CD4-positive, CD25-positive, alpha-beta regulatory T cell (primary cell): ENCODE results near the gene DLGAP5. TPM values are rescaled to one million over a fixed set of nuclear protein-coding genes. Genes with fewer than 3 reads are reported as not detected.

Experiments used
- ATAC-seq, 2 donors: fragments of 150-1000 bp; cut with Tn5 transposase; one replicate each; pipeline ENCODE4 v1.10.0; 2021; ENCODE audit warnings: low read depth in 2 of 2, moderate number of reproducible peaks in 2 of 2, moderate library complexity in 1 of 2
- DNase-seq, 3 donors: peaks; one replicate each; pipeline versions ENCODE4 v3.0.0 to v3.0.0-alpha.2; 2012 to 2022; ENCODE audit warnings: mixed read lengths in 1 of 3
- H3K27ac ChIP-seq: one replicate; pipeline ENCODE4 v1.7.0; 2013; ENCODE audit warnings: mild to moderate bottlenecking, low read length; ENCODE audit not compliant: insufficient read depth, poor library complexity, severe bottlenecking
- H3K27me3 ChIP-seq: one replicate; pipeline ENCODE4 v1.7.0; 2013; ENCODE audit warnings: low read length; ENCODE audit not compliant: control insufficient read depth, insufficient read depth
- H3K36me3 ChIP-seq: one replicate; pipeline ENCODE4 v1.7.0; 2013; ENCODE audit warnings: mild to moderate bottlenecking, low read length, moderate library complexity; ENCODE audit not compliant: control insufficient read depth, insufficient read depth
- H3K4me1 ChIP-seq: 2 replicates; pipeline ENCODE4 v1.7.0; 2013; ENCODE audit warnings: mild to moderate bottlenecking, low read length; ENCODE audit not compliant: insufficient read depth, control insufficient read depth, poor library complexity, severe bottlenecking
- H3K4me3 ChIP-seq: one replicate; pipeline ENCODE4 v1.7.0; 2013; ENCODE audit warnings: low read depth, mild to moderate bottlenecking, low read length, moderate library complexity
- H3K9me3 ChIP-seq, 2 experiments: 1 replicate in 1 of 2; 2 replicates in 1 of 2; pipeline ENCODE4 v1.7.0; 2013; ENCODE audit warnings: low read length in 2 of 2, mild to moderate bottlenecking in 1 of 2, moderate library complexity in 1 of 2; ENCODE audit not compliant: control insufficient read depth in 2 of 2
- H3K27ac Mint-ChIP-seq, 3 donors: one replicate each; pipeline ENCODE4 v1.8.0; 2020 to 2022; ENCODE audit warnings: mild to moderate bottlenecking in 3 of 3, mixed read lengths in 3 of 3, moderate library complexity in 2 of 3
- H3K27me3 Mint-ChIP-seq: one replicate; pipeline ENCODE4 v1.8.0; 2022; ENCODE audit warnings: mild to moderate bottlenecking, mixed read lengths
- H3K36me3 Mint-ChIP-seq: one replicate; pipeline ENCODE4 v1.8.0; 2020; ENCODE audit warnings: mixed read lengths
- H3K4me1 Mint-ChIP-seq, 4 donors: one replicate each; pipeline ENCODE4 v1.8.0; 2020 to 2022; ENCODE audit warnings: mixed read lengths in 4 of 4, mild to moderate bottlenecking in 1 of 4
- H3K4me3 Mint-ChIP-seq, 4 donors: one replicate each; pipeline ENCODE4 v1.8.0; 2020 to 2022; ENCODE audit warnings: mild to moderate bottlenecking in 4 of 4, mixed read lengths in 4 of 4, moderate library complexity in 3 of 4
- H3K9me3 Mint-ChIP-seq, 7 donors: one replicate each; pipeline ENCODE4 v1.8.0; 2020 to 2022; ENCODE audit warnings: mixed read lengths in 7 of 7, mild to moderate bottlenecking in 3 of 7, moderate library complexity in 2 of 7
- polyA plus RNA-seq, 4 donors: library from polyadenylated mRNA; unstranded; fragments of 300-500 nt; fragmentation: Illumina TruSeq; gene quantifications; one replicate each; pipeline ENCODE4 v1.2.3, GENCODE V29; 2021
- total RNA-seq: library from RNA; stranded (reverse); gene quantifications from one replicate; pipeline ENCODE4 v1.2.3, GENCODE V29; 2022

The DLGAP5 gene
- total and polyA plus RNA-seq, 5 donors from 2014 or later: 0.67 to 4.1 (median 2.0) TPM

- H3K36me3 ChIP-seq: no peaks in the 10 kb centered on the region
- Mint-ChIP-seq H3K27me3 (no peaks in the 10 kb centered on the region), H3K27ac (no peak overlapping the region), H3K9me3 (no peaks in the 10 kb centered on the region), H3K36me3 (peaks cover 4% of the 10 kb centered on the region), H3K4me1 (peaks cover under 1 to 11% (median 3%) of the 10 kb centered on the region in 4 donors), H3K4me3 (no peak overlapping the region)
- no peaks in the 10 kb centered on the region for H3K27me3 ChIP-seq
- H3K9me3 ChIP-seq: no peaks in the 10 kb centered on the region
- ATAC-seq (no peak), DNase-seq (no peak)
- H3K4me1 ChIP-seq: no peaks in the 10 kb centered on the region
- H3K4me3 ChIP-seq: no peak overlapping the region
- no peak overlapping the region for H3K27ac ChIP-seq
Observed at GRCh38 chr14:55151601-55152000, 39.8 kb downstream of the DLGAP5 start.

- Mint-ChIP-seq H3K36me3 (peaks cover 7% of the 10 kb centered on the region), H3K4me3 (no peak overlapping the region), H3K4me1 (peaks cover 1 to 11% (median 8%) of the 10 kb centered on the region in 4 donors), H3K9me3 (no peaks in the 10 kb centered on the region), H3K27me3 (no peaks in the 10 kb centered on the region), H3K27ac (peak overlapping the region in 1 of 3 donors; percentile 31)
- DNase-seq (no peak), ATAC-seq (no peak)
- Histone ChIP-seq H3K4me1 (no peaks in the 10 kb centered on the region), H3K4me3 (no peak overlapping the region), H3K36me3 (peaks cover 28% of the 10 kb centered on the region), H3K27me3 (no peaks in the 10 kb centered on the region), H3K9me3 (no peaks in the 10 kb centered on the region), H3K27ac (no peak overlapping the region)
Observed at GRCh38 chr14:55146425-55146824, 45.0 kb downstream of the DLGAP5 start.

- H3K27me3 Mint-ChIP-seq: no peaks in the 10 kb centered on the region
- Histone ChIP-seq H3K4me1 (peaks cover 4% of the 10 kb centered on the region), H3K4me3 (no peak overlapping the region), H3K36me3 (peaks cover 60% of the 10 kb centered on the region), H3K27me3 (no peaks in the 10 kb centered on the region), H3K9me3 (no peaks in the 10 kb centered on the region), H3K27ac (no peak overlapping the region)
- no peak for ATAC-seq
- peaks cover under 1 to 19% (median 9%) of the 10 kb centered on the region in 4 donors for H3K4me1 Mint-ChIP-seq
- H3K27ac Mint-ChIP-seq: no peak overlapping the region
- DNase-seq: no peak
- no peaks in the 10 kb centered on the region for H3K9me3 Mint-ChIP-seq
- no peak overlapping the region for H3K4me3 Mint-ChIP-seq
- H3K36me3 Mint-ChIP-seq: peaks cover 18% of the 10 kb centered on the region
Observed at GRCh38 chr14:55142466-55142865, 48.9 kb downstream of the DLGAP5 start.

GRCh38 chr14:55141825-55142224, 49.6 kb downstream of the DLGAP5 start:
- Histone ChIP-seq H3K36me3 (peaks cover 60% of the 10 kb centered on the region), H3K4me1 (peaks cover 4% of the 10 kb centered on the region), H3K27ac (no peak overlapping the region), H3K9me3 (no peaks in the 10 kb centered on the region), H3K27me3 (no peaks in the 10 kb centered on the region), H3K4me3 (no peak overlapping the region)
- Mint-ChIP-seq H3K27me3 (no peaks in the 10 kb centered on the region), H3K4me3 (no peak overlapping the region), H3K27ac (no peak overlapping the region), H3K4me1 (peaks cover 4 to 18% (median 12%) of the 10 kb centered on the region in 4 donors), H3K36me3 (peaks cover 15% of the 10 kb centered on the region), H3K9me3 (no peaks in the 10 kb centered on the region)
- no peak for ATAC-seq
- no peak for DNase-seq

GRCh38 chr14:55139696-55140509, 51.5 kb downstream of the DLGAP5 start:
- H3K4me3 Mint-ChIP-seq: no peak overlapping the region
- Histone ChIP-seq H3K36me3 (peaks cover 56% of the 10 kb centered on the region), H3K9me3 (no peaks in the 10 kb centered on the region), H3K27ac (no peak overlapping the region), H3K27me3 (no peaks in the 10 kb centered on the region), H3K4me3 (no peak overlapping the region), H3K4me1 (peaks cover 4% of the 10 kb centered on the region)
- H3K27me3 Mint-ChIP-seq: no peaks in the 10 kb centered on the region
- no peak for ATAC-seq
- peaks cover 4 to 17% (median 16%) of the 10 kb centered on the region in 4 donors for H3K4me1 Mint-ChIP-seq
- peaks cover 15% of the 10 kb centered on the region for H3K36me3 Mint-ChIP-seq
- no peaks in the 10 kb centered on the region for H3K9me3 Mint-ChIP-seq
- peak overlapping the region in 1 of 3 donors; percentile 61 for H3K27ac Mint-ChIP-seq
- DNase-seq: no peak

GRCh38 chr14:55139141-55139540, 52.2 kb downstream of the DLGAP5 start:
- no peaks in the 10 kb centered on the region for H3K27me3 Mint-ChIP-seq
- peaks cover 15% of the 10 kb centered on the region for H3K36me3 Mint-ChIP-seq
- peaks cover 56% of the 10 kb centered on the region for H3K36me3 ChIP-seq
- no peaks in the 10 kb centered on the region for H3K9me3 ChIP-seq
- ATAC-seq (no peak), DNase-seq (no peak)
- no peak overlapping the region for H3K4me3 ChIP-seq
- H3K4me1 Mint-ChIP-seq: peaks cover 4 to 22% (median 17%) of the 10 kb centered on the region in 4 donors
- no peaks in the 10 kb centered on the region for H3K9me3 Mint-ChIP-seq
- no peak overlapping the region for H3K27ac ChIP-seq
- H3K4me1 ChIP-seq: peaks cover 4% of the 10 kb centered on the region
- H3K27ac Mint-ChIP-seq: peak overlapping the region in 2 of 3 donors; percentile 23 to 61
- peak overlapping the region in 1 of 4 donors; percentile 28 for H3K4me3 Mint-ChIP-seq
- no peaks in the 10 kb centered on the region for H3K27me3 ChIP-seq

GRCh38 chr14:55138091-55138490, 53.3 kb downstream of the DLGAP5 start:
- Histone ChIP-seq H3K9me3 (no peaks in the 10 kb centered on the region), H3K36me3 (peaks cover 47% of the 10 kb centered on the region), H3K27ac (no peak overlapping the region), H3K4me1 (peaks cover 8% of the 10 kb centered on the region), H3K27me3 (no peaks in the 10 kb centered on the region), H3K4me3 (no peak overlapping the region)
- H3K9me3 Mint-ChIP-seq: no peaks in the 10 kb centered on the region
- DNase-seq (no peak), ATAC-seq (no peak)
- peaks cover 4 to 27% (median 20%) of the 10 kb centered on the region in 4 donors for H3K4me1 Mint-ChIP-seq
- H3K36me3 Mint-ChIP-seq: peaks cover 13% of the 10 kb centered on the region
- H3K27me3 Mint-ChIP-seq: no peaks in the 10 kb centered on the region
- H3K27ac Mint-ChIP-seq: no peak overlapping the region
- no peak overlapping the region for H3K4me3 Mint-ChIP-seq
